NCI-H510A treated with DMSO at 0.1 percent for 48 hours (cell line): Measurements from ENCODE around the gene DCTN2.

Source experiments
- DNase-seq: peaks from one replicate; lab custom pipeline; 2025; lab: John Stamatoyannopoulos, UW

DCTN2 gene

GRCh38 chr12:57549909-57550640, 3.1 kb upstream of the DCTN2 start, which contains the start of gene KIF5A:
Gene KIF5A, plus strand, starts transcription at chr12:57550044. Its CDS starts 228 bp downstream, at chr12:57550272.
- peak; percentile 56 for DNase-seq

GRCh38 chr12:57549203-57549908, 2.4 kb upstream of the DCTN2 start:
- DNase-seq: no peak

- DNase-seq: no peak
Observed at GRCh38 chr12:57548488-57548887, 1.5 kb upstream of the DCTN2 start.

GRCh38 chr12:57548013-57548315, 972 bp upstream of the DCTN2 start:
- DNase-seq: no peak

GRCh38 chr12:57547288-57548012, 458 bp upstream of the DCTN2 start:
- DNase-seq: no peak

- peak; percentile 18 for DNase-seq
Observed at GRCh38 chr12:57545809-57546437, 1.1 kb downstream of the DCTN2 start.

- peak; percentile 69 for DNase-seq
Observed at GRCh38 chr12:57543581-57543980, 3.4 kb downstream of the DCTN2 start.

- no peak for DNase-seq
Observed at GRCh38 chr12:57541717-57542116, 5.3 kb downstream of the DCTN2 start.

GRCh38 chr12:57541001-57541400, 6.0 kb downstream of the DCTN2 start:
- no peak for DNase-seq

GRCh38 chr12:57539134-57539768, 7.7 kb downstream of the DCTN2 start:
- no peak for DNase-seq

GRCh38 chr12:57536597-57536942, 10.4 kb downstream of the DCTN2 start:
- no peak for DNase-seq

- no peak for DNase-seq
Observed at GRCh38 chr12:57535764-57536596, 11.0 kb downstream of the DCTN2 start.

GRCh38 chr12:57534991-57535543, 11.9 kb downstream of the DCTN2 start:
- no peak for DNase-seq

GRCh38 chr12:57534250-57534649, 12.7 kb downstream of the DCTN2 start:
- DNase-seq: no peak

GRCh38 chr12:57533108-57533507, 13.9 kb downstream of the DCTN2 start:
- no peak for DNase-seq

GRCh38 chr12:57531836-57532235, 15.2 kb downstream of the DCTN2 start:
- no peak for DNase-seq

- no peak for DNase-seq
Observed at GRCh38 chr12:57530396-57531142, 16.4 kb downstream of the DCTN2 start.

- DNase-seq: no peak
Observed at GRCh38 chr12:57529831-57530230, 17.2 kb downstream of the DCTN2 start.

GRCh38 chr12:57528831-57529555, 18.0 kb downstream of the DCTN2 start:
- DNase-seq: no peak
